K562 (cell line): ENCODE results near the gene ZNF324B.

Experiments
- CAMTA2 ChIP-seq: fragments of 250-450 bp; sonication (Bioruptor Pico); conservative IDR thresholded peaks from 2 replicates; pipeline ENCODE4 v1.5.1; 2022
- KAT2B ChIP-seq: IDR thresholded peaks from one replicate; pipeline ENCODE4 v1.6.1; 2012; ENCODE audit warnings: low read depth, mild to moderate bottlenecking, control low read depth, inconsistent platforms, low read length, moderate library complexity
- RAD21 ChIP-seq, 2 experiments: fragments of 250-450 bp in 1 of 2; fragments of 450-650 bp in 1 of 2; sonication (Bioruptor Pico) in 1 of 2; formaldehyde crosslinking in 1 of 2; IDR thresholded peaks in 1 of 2; conservative IDR thresholded peaks in 1 of 2; 2 replicates each; pipeline versions ENCODE4 v1.4.0 to v1.8.0; 2020 to 2022; ENCODE audit warnings: mild to moderate bottlenecking in 2 of 2, moderate library complexity in 1 of 2
- RCOR1 ChIP-seq, 2 experiments: IDR thresholded peaks; 2 replicates each; pipeline ENCODE4 v1.6.1; 2012; ENCODE audit warnings: low read depth in 2 of 2, low read length in 2 of 2, borderline replicate concordance in 1 of 2, improper control_type of control experiment in 1 of 2
- TCF7 ChIP-seq: sonication (generic); IDR thresholded peaks from 2 replicates; pipeline ENCODE4 v1.6.1; 2016; ENCODE audit warnings: antibody characterized with exemption, borderline replicate concordance
- ZNF780A ChIP-seq: fragments of 250-450 bp; sonication (Bioruptor Pico); IDR thresholded peaks from 2 replicates; pipeline ENCODE4 v1.5.0; 2021; ENCODE audit warnings: mild to moderate bottlenecking
- TF ChIP-seq, protein P1 (sequence below): fragments of 200-800 bp; sonication (Bioruptor generic); IDR thresholded peaks from 2 replicates; pipeline ENCODE4 v1.6.1; 2016; ENCODE audit warnings: missing genetic modification characterization, missing compliant biosample characterization
- TF ChIP-seq, protein P2 (sequence below): sonication (generic); formaldehyde crosslinking; IDR thresholded peaks from 2 replicates; pipeline ENCODE4 v1.8.1; 2023; ENCODE audit warnings: mild to moderate bottlenecking, missing genetic modification reagents
- TF ChIP-seq, protein P3 (sequence below): sonication (generic); formaldehyde crosslinking; IDR thresholded peaks from 2 replicates; pipeline ENCODE4 v1.8.1; 2022; ENCODE audit warnings: missing genetic modification reagents
- TF ChIP-seq, protein P4 (sequence below), 3 experiments: IDR thresholded peaks in 2 of 3; conservative IDR thresholded peaks in 1 of 3; 2 replicates each; pipeline ENCODE4 v1.5.1; 2011 to 2012; ENCODE audit warnings: low read length in 3 of 3, mild to moderate bottlenecking in 3 of 3, control low read depth in 2 of 3, improper control_type of control experiment in 1 of 3, inconsistent platforms in 1 of 3, low read depth in 1 of 3, mixed read lengths in 1 of 3, moderate library complexity in 1 of 3; ENCODE audit not compliant: insufficient read depth in 2 of 3
- TF ChIP-seq, protein P5 (sequence below): fragments of 250-450 bp; sonication (Bioruptor Pico); IDR thresholded peaks from 2 replicates; pipeline ENCODE4 v1.4.0; 2020; ENCODE audit warnings: borderline replicate concordance

DNA sequence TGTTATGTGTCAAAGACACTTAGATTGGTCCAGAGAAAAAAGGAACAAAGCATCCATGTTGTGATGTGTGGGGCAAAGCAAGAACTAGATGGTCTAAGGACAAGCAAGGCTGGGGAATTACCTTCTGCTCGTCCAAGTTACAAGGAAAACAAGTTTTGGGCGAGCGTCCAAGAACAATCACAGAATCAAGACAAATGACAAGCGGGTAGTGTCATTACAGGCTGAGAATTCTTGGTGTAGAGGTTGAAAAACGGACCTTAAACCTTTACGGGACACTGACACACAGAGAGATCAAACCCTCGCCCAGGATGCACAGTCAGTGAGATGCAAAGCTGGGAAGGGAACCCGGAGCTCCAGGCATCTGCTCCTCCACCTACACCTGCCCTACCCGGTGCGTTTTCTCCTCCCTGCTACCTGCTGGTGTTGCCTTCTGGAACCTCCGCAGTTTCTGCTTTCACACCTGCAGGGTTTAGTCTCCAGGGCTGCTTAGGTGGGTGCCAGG, 515 bp upstream of the ZNF324B start:
- TF ChIP-seq TCF7 (no peak), KAT2B (no peak), CAMTA2 (no peak), RAD21 (CRISPR knock-in tag; conservative IDR thresholded peaks at IDR 0.05 in 1 of 2, IDR thresholded peaks at IDR 0.05 in 1 of 2) (no peak), ZNF780A (CRISPR knock-in tag) (no peak), RCOR1 (IDR thresholded peaks at IDR 0.05; ENCODE audit: borderline replicate concordance in 1 of 2, low read depth in 2 of 2, low read length in 2 of 2) (no peak)
- TF ChIP-seq, protein P1, sequence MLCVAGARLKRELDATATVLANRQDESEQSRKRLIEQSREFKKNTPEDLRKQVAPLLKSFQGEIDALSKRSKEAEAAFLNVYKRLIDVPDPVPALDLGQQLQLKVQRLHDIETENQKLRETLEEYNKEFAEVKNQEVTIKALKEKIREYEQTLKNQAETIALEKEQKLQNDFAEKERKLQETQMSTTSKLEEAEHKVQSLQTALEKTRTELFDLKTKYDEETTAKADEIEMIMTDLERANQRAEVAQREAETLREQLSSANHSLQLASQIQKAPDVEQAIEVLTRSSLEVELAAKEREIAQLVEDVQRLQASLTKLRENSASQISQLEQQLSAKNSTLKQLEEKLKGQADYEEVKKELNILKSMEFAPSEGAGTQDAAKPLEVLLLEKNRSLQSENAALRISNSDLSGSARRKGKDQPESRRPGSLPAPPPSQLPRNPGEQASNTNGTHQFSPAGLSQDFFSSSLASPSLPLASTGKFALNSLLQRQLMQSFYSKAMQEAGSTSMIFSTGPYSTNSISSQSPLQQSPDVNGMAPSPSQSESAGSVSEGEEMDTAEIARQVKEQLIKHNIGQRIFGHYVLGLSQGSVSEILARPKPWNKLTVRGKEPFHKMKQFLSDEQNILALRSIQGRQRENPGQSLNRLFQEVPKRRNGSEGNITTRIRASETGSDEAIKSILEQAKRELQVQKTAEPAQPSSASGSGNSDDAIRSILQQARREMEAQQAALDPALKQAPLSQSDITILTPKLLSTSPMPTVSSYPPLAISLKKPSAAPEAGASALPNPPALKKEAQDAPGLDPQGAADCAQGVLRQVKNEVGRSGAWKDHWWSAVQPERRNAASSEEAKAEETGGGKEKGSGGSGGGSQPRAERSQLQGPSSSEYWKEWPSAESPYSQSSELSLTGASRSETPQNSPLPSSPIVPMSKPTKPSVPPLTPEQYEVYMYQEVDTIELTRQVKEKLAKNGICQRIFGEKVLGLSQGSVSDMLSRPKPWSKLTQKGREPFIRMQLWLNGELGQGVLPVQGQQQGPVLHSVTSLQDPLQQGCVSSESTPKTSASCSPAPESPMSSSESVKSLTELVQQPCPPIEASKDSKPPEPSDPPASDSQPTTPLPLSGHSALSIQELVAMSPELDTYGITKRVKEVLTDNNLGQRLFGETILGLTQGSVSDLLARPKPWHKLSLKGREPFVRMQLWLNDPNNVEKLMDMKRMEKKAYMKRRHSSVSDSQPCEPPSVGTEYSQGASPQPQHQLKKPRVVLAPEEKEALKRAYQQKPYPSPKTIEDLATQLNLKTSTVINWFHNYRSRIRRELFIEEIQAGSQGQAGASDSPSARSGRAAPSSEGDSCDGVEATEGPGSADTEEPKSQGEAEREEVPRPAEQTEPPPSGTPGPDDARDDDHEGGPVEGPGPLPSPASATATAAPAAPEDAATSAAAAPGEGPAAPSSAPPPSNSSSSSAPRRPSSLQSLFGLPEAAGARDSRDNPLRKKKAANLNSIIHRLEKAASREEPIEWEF (CRISPR knock-in tag) = no peak
- TF ChIP-seq, protein P2, sequence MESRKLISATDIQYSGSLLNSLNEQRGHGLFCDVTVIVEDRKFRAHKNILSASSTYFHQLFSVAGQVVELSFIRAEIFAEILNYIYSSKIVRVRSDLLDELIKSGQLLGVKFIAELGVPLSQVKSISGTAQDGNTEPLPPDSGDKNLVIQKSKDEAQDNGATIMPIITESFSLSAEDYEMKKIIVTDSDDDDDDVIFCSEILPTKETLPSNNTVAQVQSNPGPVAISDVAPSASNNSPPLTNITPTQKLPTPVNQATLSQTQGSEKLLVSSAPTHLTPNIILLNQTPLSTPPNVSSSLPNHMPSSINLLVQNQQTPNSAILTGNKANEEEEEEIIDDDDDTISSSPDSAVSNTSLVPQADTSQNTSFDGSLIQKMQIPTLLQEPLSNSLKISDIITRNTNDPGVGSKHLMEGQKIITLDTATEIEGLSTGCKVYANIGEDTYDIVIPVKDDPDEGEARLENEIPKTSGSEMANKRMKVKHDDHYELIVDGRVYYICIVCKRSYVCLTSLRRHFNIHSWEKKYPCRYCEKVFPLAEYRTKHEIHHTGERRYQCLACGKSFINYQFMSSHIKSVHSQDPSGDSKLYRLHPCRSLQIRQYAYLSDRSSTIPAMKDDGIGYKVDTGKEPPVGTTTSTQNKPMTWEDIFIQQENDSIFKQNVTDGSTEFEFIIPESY (CRISPR knock-in tag) = no peak
- TF ChIP-seq, protein P3, sequence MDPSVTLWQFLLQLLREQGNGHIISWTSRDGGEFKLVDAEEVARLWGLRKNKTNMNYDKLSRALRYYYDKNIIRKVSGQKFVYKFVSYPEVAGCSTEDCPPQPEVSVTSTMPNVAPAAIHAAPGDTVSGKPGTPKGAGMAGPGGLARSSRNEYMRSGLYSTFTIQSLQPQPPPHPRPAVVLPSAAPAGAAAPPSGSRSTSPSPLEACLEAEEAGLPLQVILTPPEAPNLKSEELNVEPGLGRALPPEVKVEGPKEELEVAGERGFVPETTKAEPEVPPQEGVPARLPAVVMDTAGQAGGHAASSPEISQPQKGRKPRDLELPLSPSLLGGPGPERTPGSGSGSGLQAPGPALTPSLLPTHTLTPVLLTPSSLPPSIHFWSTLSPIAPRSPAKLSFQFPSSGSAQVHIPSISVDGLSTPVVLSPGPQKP (CRISPR knock-in tag) = no peak
- TF ChIP-seq, protein P4, sequence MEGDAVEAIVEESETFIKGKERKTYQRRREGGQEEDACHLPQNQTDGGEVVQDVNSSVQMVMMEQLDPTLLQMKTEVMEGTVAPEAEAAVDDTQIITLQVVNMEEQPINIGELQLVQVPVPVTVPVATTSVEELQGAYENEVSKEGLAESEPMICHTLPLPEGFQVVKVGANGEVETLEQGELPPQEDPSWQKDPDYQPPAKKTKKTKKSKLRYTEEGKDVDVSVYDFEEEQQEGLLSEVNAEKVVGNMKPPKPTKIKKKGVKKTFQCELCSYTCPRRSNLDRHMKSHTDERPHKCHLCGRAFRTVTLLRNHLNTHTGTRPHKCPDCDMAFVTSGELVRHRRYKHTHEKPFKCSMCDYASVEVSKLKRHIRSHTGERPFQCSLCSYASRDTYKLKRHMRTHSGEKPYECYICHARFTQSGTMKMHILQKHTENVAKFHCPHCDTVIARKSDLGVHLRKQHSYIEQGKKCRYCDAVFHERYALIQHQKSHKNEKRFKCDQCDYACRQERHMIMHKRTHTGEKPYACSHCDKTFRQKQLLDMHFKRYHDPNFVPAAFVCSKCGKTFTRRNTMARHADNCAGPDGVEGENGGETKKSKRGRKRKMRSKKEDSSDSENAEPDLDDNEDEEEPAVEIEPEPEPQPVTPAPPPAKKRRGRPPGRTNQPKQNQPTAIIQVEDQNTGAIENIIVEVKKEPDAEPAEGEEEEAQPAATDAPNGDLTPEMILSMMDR (IDR thresholded peaks at IDR 0.05 in 2 of 3, conservative IDR thresholded peaks at IDR 0.05 in 1 of 3; ENCODE audit: insufficient read depth in 2 of 3, low read depth in 1 of 3, low read length in 3 of 3) = no peak
- TF ChIP-seq, protein P5, sequence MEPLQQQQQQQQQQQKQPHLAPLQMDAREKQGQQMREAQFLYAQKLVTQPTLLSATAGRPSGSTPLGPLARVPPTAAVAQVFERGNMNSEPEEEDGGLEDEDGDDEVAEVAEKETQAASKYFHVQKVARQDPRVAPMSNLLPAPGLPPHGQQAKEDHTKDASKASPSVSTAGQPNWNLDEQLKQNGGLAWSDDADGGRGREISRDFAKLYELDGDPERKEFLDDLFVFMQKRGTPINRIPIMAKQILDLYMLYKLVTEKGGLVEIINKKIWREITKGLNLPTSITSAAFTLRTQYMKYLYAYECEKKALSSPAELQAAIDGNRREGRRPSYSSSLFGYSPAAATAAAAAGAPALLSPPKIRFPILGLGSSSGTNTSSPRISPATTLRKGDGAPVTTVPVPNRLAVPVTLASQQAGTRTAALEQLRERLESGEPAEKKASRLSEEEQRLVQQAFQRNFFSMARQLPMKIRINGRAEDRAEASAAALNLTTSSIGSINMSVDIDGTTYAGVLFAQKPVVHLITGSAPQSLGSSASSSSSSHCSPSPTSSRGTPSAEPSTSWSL (CRISPR knock-in tag) = no peak
